Kidney (tissue), 14 donors: ENCODE measurements around the gene BRPF3. TPM values are rescaled to one million over a fixed set of nuclear protein-coding genes. Genes with fewer than 3 reads are reported as not detected.

Source experiments
- DNase-seq, 5 donors: peaks; one replicate each; pipeline ENCODE4 v3.0.0-alpha.2; 2013 to 2020
- FAIRE-seq: peaks from 2 replicates; lab custom pipeline; 2012; peaks lifted over from hg19 to GRCh38; lab: Jason Lieb, UNC
- H3K27ac ChIP-seq, 2 donors: one replicate each; pipeline ENCODE4 v1.7.0; 2013; ENCODE audit warnings: low read depth in 2 of 2, low read length in 2 of 2, inconsistent platforms in 1 of 2
- H3K27me3 ChIP-seq: one replicate; pipeline ENCODE4 v1.7.1; 2013; ENCODE audit warnings: low read length, inconsistent platforms; ENCODE audit not compliant: control insufficient read depth, insufficient read depth
- H3K36me3 ChIP-seq, 3 donors: one replicate each; pipeline versions ENCODE4 v1.7.0 to v1.7.1; 2013; ENCODE audit warnings: low read length in 3 of 3, control low read depth in 1 of 3, inconsistent platforms in 1 of 3; ENCODE audit not compliant: insufficient read depth in 3 of 3, control insufficient read depth in 2 of 3
- H3K4me1 ChIP-seq, 3 donors: one replicate each; pipeline versions ENCODE4 v1.7.0 to v1.7.1; 2013; ENCODE audit warnings: low read length in 3 of 3, inconsistent platforms in 1 of 3, low read depth in 1 of 3; ENCODE audit not compliant: control insufficient read depth in 2 of 3, insufficient read depth in 2 of 3
- H3K4me3 ChIP-seq, 3 donors: one replicate each; pipeline versions ENCODE4 v1.7.0 to v1.8.1; 2013; ENCODE audit warnings: low read length in 3 of 3, control low read depth in 1 of 3, inconsistent platforms in 1 of 3
- H3K9ac ChIP-seq, 3 donors: one replicate each; pipeline versions ENCODE4 v1.7.0 to v1.7.1; 2013; ENCODE audit warnings: low read length in 3 of 3, control low read depth in 1 of 3, inconsistent platforms in 1 of 3
- H3K9me3 ChIP-seq, 3 donors: one replicate each; pipeline versions ENCODE4 v1.7.0 to v1.7.1; 2013; ENCODE audit warnings: low read length in 3 of 3, control low read depth in 1 of 3, inconsistent platforms in 1 of 3; ENCODE audit not compliant: control insufficient read depth in 2 of 3, insufficient read depth in 1 of 3
- CTCF ChIP-seq: IDR thresholded peaks from 3 replicates; pipeline ENCODE4 v1.5.1; 2012; ENCODE audit warnings: mild to moderate bottlenecking, moderate library complexity, borderline replicate concordance; ENCODE audit not compliant: insufficient read depth; ENCODE audit errors: extremely low read depth
- intact Hi-C: fragments of 100-400 bp; cut with DNase I; formaldehyde crosslinking; loops from one replicate; pipeline ENCODE4 v1.11.1; 2022
- polyA plus RNA-seq: library from polyadenylated mRNA; stranded (reverse); fragments of 350-450 nt; fragmentation: Illumina TruSeq; extraction: RNeasy Lipid Tissue Mini Kit (QIAGEN cat#74804); gene quantifications from one replicate; pipeline ENCODE4 v1.2.3, GENCODE V29; 2014; ENCODE audit warnings: low read depth, low replicate concordance; ENCODE audit not compliant: insufficient read depth
- total RNA-seq: library from RNA; stranded (reverse); fragmentation: NEBNext Ultra II Directional; extraction: Animal tissue kit (Norgen Biotek cat#: 25700); gene quantifications from one replicate; pipeline ENCODE4 v1.2.1, GENCODE V29; 2021
- donor health status: control.
- donor health status: control.
- donor health status: control.
- donor health status: control.
- donor health status: control.
- donor health status: DM: yes; HTN: yes; CAD: no.
- donor health status: Normal renal cell carcinoma (clear cell type).

BRPF3 gene
- total and polyA plus RNA-seq, 2 donors from 2014 or later, result 10.2 to 29.5 TPM

GRCh38 chr6:36200154-36200891 lies 3.8 kb downstream of the BRPF3 start:
- Histone ChIP-seq H3K9ac (no peak overlapping the region), H3K27me3 (no peaks in the 10 kb centered on the region), H3K27ac (no peak overlapping the region), H3K9me3 (no peaks in the 10 kb centered on the region), H3K4me1 (peaks cover 0 to 16% (median 6%) of the 10 kb centered on the region in 3 donors), H3K36me3 (peaks cover 19 to 37% (median 33%) of the 10 kb centered on the region in 3 donors), H3K4me3 (no peak overlapping the region)
- no peak for TF ChIP-seq CTCF
- intact Hi-C loops, result no loop called here
- FAIRE-seq, result no peak
- no peak for DNase-seq

DNA sequence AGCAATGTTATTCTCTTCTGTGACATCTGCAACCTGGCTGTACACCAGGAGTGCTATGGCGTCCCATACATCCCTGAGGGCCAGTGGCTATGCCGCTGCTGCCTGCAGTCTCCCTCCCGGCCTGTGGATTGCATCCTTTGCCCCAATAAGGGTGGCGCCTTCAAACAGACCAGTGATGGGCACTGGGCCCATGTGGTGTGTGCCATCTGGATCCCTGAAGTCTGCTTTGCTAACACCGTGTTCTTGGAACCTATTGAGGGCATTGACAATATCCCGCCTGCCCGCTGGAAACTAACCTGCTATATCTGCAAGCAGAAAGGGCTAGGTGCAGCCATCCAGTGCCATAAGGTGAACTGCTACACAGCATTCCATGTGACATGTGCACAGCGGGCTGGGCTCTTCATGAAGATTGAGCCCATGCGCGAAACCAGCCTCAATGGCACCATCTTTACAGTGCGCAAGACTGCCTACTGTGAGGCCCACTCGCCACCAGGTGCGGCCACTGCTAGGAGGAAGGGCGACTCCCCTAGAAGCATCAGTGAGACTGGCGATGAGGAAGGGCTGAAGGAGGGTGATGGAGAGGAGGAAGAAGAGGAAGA lies 4.6 kb downstream of the BRPF3 start:
- H3K9ac ChIP-seq, result no peak overlapping the region
- H3K9me3 ChIP-seq, result no peaks in the 10 kb centered on the region
- no peak for TF ChIP-seq CTCF
- H3K36me3 ChIP-seq, result peaks cover 19 to 45% (median 36%) of the 10 kb centered on the region in 3 donors
- peaks cover 0 to 14% (median 6%) of the 10 kb centered on the region in 3 donors for H3K4me1 ChIP-seq
- DNase-seq (no peak), FAIRE-seq (no peak)
- no peak overlapping the region for H3K27ac ChIP-seq
- intact Hi-C loops, result no loop called here
- H3K27me3 ChIP-seq, result no peaks in the 10 kb centered on the region
- H3K4me3 ChIP-seq, result no peak overlapping the region

DNA sequence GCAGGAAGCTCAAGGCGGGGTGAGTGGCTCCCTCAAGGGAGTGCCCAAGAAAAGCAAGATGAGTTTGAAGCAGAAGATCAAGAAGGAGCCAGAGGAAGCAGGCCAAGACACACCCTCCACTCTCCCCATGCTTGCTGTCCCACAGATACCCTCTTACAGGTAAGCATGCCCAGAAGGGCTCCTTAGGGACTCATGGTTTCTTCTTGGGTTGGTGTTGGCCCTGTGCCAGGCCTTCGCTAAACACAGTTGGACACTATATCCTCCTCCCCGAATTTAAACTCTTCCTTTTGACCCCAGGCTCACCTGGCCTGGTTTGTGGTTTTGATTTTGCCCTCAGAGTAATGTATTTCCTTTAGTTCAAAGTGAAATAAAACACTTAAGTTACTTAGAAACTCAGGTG lies 5.1 kb downstream of the BRPF3 start:
- H3K4me3 ChIP-seq, result no peak overlapping the region
- H3K9me3 ChIP-seq, result no peaks in the 10 kb centered on the region
- FAIRE-seq, result no peak
- intact Hi-C loops, result no loop called here
- peaks cover 0 to 14% (median 6%) of the 10 kb centered on the region in 3 donors for H3K4me1 ChIP-seq
- H3K36me3 ChIP-seq, result peaks cover 19 to 50% (median 36%) of the 10 kb centered on the region in 3 donors
- TF ChIP-seq CTCF, result no peak
- no peak overlapping the region for H3K27ac ChIP-seq
- no peaks in the 10 kb centered on the region for H3K27me3 ChIP-seq
- H3K9ac ChIP-seq, result no peak overlapping the region
- no peak for DNase-seq
